Osteoblast (primary cell): ENCODE measurements around the gene SIRPB2. TPM values are rescaled to one million over a fixed set of nuclear protein-coding genes. Genes with fewer than 3 reads are reported as not detected.

Experiments
- DNase-seq: peaks from one replicate; pipeline ENCODE4 v3.0.0; 2011; ENCODE audit warnings: low spot score, mixed read lengths; ENCODE audit not compliant: insufficient read length; ENCODE audit errors: missing footprints
- H2AFZ ChIP-seq: 2 replicates; pipeline ENCODE4 v1.6.0; 2011; ENCODE audit warnings: mild to moderate bottlenecking, low read length
- H3K27ac ChIP-seq: 2 replicates; pipeline ENCODE4 v1.5.1; 2011; ENCODE audit warnings: mild to moderate bottlenecking, low read depth, low read length, moderate library complexity
- H3K27me3 ChIP-seq: 2 replicates; pipeline ENCODE4 v1.6.0; 2012; ENCODE audit warnings: mild to moderate bottlenecking, control low read depth, inconsistent platforms, low read length, moderate library complexity; ENCODE audit not compliant: insufficient read depth
- H3K36me3 ChIP-seq: 2 replicates; pipeline ENCODE4 v1.5.1; 2011; ENCODE audit warnings: mild to moderate bottlenecking, low read length, control low read depth, moderate library complexity; ENCODE audit not compliant: insufficient read depth
- H3K4me1 ChIP-seq: 2 replicates; pipeline ENCODE4 v1.5.1; 2011; ENCODE audit warnings: mild to moderate bottlenecking, low read length, control low read depth, moderate library complexity; ENCODE audit not compliant: insufficient read depth
- H3K4me2 ChIP-seq: 2 replicates; pipeline ENCODE4 v1.6.0; 2011; ENCODE audit warnings: mild to moderate bottlenecking, low read length; ENCODE audit not compliant: insufficient read depth
- H3K4me3 ChIP-seq: fragments of 200-600 bp; sonication (generic); 3 replicates; pipeline ENCODE4 v1.5.1; 2012; ENCODE audit warnings: mild to moderate bottlenecking, low read length, inconsistent platforms; ENCODE audit not compliant: insufficient read depth
- H3K79me2 ChIP-seq: 2 replicates; pipeline ENCODE4 v1.6.0; 2012; ENCODE audit warnings: mild to moderate bottlenecking, low read length, control low read depth, inconsistent platforms; ENCODE audit not compliant: insufficient read depth
- H3K9me3 ChIP-seq: 2 replicates; pipeline ENCODE4 v1.5.1; 2011; ENCODE audit warnings: low read depth, low read length, control low read depth
- H4K20me1 ChIP-seq: 2 replicates; pipeline ENCODE4 v1.6.0; 2012; ENCODE audit warnings: mild to moderate bottlenecking, low read length, control low read depth; ENCODE audit not compliant: insufficient read depth
- total RNA-seq: library from RNA; depleted of rRNA; stranded (reverse); fragments of >200 nt; gene quantifications from 2 replicates; pipeline ENCODE4 v1.2.3, GENCODE V29; 2012
- TF ChIP-seq, protein P1 (sequence below): IDR thresholded peaks from 2 replicates; pipeline ENCODE4 v1.5.1; 2011; ENCODE audit warnings: mild to moderate bottlenecking, low read depth, low read length, moderate library complexity; ENCODE audit errors: extremely low read depth

SIRPB2 gene
- total RNA-seq, 1 donor, result under 0.01 TPM

DNA sequence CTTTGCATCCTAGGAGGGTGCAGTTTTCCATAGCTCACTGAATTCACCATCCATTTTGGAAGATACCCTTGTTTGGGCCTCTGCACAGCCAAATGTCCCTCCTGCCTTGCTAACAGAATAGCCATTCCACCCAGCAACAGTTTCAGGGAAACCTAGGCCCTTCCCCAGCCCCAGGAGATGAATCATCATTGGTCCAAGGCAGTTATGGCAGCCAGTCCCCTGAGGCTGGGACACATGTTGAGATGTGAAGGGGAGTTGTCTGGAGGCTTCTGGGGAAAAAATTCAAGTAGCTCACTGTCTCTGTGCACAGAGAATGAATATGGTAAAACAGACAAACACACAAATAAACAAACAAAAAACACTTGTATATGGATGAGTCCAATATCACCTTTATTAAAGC is 17.4 kb upstream of the SIRPB2 start:
- Histone ChIP-seq H2AFZ (no peak overlapping the region), H4K20me1 (no peaks in the 10 kb centered on the region), H3K4me2 (no peak overlapping the region), H3K27ac (no peak overlapping the region), H3K27me3 (peaks cover 18% of the 10 kb centered on the region), H3K79me2 (no peaks in the 10 kb centered on the region), H3K4me1 (peaks cover 8% of the 10 kb centered on the region), H3K9me3 (no peaks in the 10 kb centered on the region), H3K4me3 (no peak overlapping the region), H3K36me3 (no peaks in the 10 kb centered on the region)
- TF ChIP-seq, protein P1, sequence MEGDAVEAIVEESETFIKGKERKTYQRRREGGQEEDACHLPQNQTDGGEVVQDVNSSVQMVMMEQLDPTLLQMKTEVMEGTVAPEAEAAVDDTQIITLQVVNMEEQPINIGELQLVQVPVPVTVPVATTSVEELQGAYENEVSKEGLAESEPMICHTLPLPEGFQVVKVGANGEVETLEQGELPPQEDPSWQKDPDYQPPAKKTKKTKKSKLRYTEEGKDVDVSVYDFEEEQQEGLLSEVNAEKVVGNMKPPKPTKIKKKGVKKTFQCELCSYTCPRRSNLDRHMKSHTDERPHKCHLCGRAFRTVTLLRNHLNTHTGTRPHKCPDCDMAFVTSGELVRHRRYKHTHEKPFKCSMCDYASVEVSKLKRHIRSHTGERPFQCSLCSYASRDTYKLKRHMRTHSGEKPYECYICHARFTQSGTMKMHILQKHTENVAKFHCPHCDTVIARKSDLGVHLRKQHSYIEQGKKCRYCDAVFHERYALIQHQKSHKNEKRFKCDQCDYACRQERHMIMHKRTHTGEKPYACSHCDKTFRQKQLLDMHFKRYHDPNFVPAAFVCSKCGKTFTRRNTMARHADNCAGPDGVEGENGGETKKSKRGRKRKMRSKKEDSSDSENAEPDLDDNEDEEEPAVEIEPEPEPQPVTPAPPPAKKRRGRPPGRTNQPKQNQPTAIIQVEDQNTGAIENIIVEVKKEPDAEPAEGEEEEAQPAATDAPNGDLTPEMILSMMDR, result no peak
- DNase-seq, result no peak

DNA sequence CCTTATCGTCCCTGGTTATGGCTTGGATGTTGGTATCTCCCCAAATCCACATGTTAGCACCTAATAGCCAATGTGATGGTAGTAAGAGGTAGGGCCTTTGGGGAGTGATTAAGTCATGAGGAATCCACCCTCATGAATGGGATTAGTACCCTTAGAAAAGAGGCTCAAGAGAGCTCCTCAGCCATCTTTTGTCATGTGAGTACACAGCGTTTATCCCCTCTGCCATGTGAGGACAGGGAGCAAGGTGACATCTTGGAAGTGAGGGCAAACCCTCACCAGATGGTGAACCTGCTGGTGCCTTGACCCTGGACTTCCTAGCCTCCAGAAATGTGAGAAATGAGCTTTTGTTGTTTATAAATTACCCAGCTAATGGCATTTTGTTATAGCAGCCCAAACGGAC is 16.1 kb upstream of the SIRPB2 start:
- no peak for DNase-seq
- Histone ChIP-seq H4K20me1 (no peaks in the 10 kb centered on the region), H3K9me3 (no peaks in the 10 kb centered on the region), H3K36me3 (no peaks in the 10 kb centered on the region), H3K27ac (no peak overlapping the region), H3K4me2 (no peak overlapping the region), H3K4me1 (peaks cover 8% of the 10 kb centered on the region), H2AFZ (no peak overlapping the region), H3K27me3 (peaks cover 15% of the 10 kb centered on the region), H3K79me2 (no peaks in the 10 kb centered on the region), H3K4me3 (no peak overlapping the region)
- TF ChIP-seq, protein P1, result no peak

DNA sequence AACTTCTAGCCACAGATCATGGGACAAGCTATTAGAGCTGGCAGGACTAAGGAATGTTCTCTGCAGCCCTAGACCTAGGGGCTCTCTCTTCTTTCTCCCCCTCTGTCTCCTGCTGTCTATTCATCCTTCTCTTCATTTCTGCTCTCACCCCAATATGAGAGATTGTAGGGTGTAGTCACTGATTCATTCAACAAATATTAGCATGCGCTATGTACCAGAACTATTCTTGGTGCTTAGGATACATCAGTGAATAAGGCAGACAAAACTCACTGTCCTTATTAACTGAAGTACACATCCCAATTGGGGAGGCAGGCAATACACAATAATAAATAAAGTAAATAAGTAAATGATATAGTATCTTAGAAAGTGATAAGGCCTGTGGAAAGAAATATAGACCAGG is 14.7 kb upstream of the SIRPB2 start:
- H4K20me1 ChIP-seq, result no peaks in the 10 kb centered on the region
- H2AFZ ChIP-seq, result no peak overlapping the region
- H3K27me3 ChIP-seq, result peaks cover 13% of the 10 kb centered on the region
- H3K4me3 ChIP-seq, result no peak overlapping the region
- H3K9me3 ChIP-seq, result no peaks in the 10 kb centered on the region
- TF ChIP-seq, protein P1, result no peak
- no peak overlapping the region for H3K27ac ChIP-seq
- H3K79me2 ChIP-seq, result no peaks in the 10 kb centered on the region
- no peaks in the 10 kb centered on the region for H3K36me3 ChIP-seq
- DNase-seq, result no peak
- peaks cover 8% of the 10 kb centered on the region for H3K4me1 ChIP-seq
- H3K4me2 ChIP-seq, result no peak overlapping the region

DNA sequence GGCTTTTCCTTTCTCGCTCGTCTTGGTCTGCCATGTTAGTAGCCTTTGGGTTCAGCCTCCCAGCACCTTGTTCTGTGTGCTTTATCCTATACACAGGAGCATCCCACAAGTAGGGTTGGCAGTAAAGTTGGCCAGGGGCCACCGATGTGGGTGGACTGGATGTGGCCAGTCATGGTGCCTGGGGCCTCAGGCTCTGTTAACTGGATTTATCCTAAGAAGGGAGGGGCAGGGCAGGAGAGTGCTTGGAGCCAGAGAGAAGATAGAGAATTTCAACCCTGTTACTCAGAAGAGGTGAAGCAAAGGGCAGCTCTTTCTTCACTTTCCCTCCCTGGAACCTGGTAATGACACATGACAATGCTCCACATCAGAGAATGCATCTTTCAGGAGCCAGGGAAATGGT is 14.1 kb upstream of the SIRPB2 start:
- no peak overlapping the region for H3K4me2 ChIP-seq
- H3K36me3 ChIP-seq, result no peaks in the 10 kb centered on the region
- H3K9me3 ChIP-seq, result no peaks in the 10 kb centered on the region
- H3K27ac ChIP-seq, result no peak overlapping the region
- H3K79me2 ChIP-seq, result no peaks in the 10 kb centered on the region
- TF ChIP-seq, protein P1, result no peak
- no peak overlapping the region for H3K4me3 ChIP-seq
- peak; percentile 49 for DNase-seq
- H4K20me1 ChIP-seq, result no peaks in the 10 kb centered on the region
- H3K27me3 ChIP-seq, result peaks cover 15% of the 10 kb centered on the region
- peaks cover 8% of the 10 kb centered on the region for H3K4me1 ChIP-seq
- H2AFZ ChIP-seq, result no peak overlapping the region
